DMS 273 (cell line): ENCODE data around the gene TMIE.
"Not testable (repeated sequence)": the region's sequence is repeated elsewhere in the genome, so short reads cannot be mapped to it uniquely, and the experiment has no call there.

Source experiments
- DNase-seq: peaks from one replicate; lab custom pipeline; 2025; ENCODE audit not compliant: unreplicated experiment; lab: John Stamatoyannopoulos, UW

The TMIE gene

DNA sequence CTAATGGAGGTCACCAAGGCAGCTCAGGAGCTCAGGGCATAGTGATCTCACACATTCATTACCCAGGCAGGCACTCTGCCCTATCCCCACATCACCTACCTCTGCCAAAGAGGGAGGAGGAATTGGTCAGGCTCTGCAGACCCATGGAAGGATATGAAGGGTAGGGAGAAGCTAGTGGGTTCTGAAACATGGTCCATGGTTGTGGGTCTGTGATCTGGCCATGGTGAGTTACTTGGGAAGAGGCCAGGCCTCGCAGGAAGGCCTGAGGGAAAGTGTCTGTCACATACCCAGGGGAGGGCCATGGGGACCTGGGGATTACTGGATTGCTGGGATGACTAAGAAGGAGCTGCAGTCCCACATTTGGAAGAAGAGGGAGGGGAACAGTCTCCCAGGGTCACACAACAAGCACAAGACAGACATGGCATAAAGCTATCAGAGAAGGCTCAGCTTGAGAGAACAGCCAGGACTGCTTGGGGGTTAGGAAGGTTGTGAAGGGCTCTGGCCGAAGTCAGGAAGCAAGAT, 17.9 kb downstream of the TMIE start:
- no peak for DNase-seq

DNA sequence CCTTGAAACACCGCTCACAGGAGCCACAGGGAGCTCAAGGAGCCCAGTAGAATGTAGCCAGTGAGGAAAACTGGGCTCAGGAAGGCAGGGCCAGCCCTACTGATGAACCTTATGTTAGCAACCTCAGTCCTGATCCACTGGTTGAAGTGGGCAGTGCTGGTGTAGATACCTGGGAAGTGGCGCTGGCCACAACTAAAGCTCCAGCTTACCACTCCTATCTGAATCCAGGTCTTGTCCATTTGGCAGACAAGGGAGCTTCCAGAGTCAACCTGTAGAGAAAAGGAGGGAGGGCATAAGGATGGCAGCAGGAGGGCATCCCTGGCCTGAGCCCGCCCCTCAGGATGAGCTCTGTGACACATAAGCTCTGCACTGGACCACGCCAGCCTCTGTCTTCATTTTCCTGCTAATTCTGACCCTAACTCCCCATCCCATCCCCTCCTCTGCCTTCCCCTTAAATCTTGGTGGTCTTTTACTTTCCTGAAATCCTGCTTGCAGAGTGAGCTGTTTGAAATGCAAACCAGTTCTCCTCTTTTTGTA, 18.6 kb downstream of the TMIE start:
- DNase-seq: no peak

DNA sequence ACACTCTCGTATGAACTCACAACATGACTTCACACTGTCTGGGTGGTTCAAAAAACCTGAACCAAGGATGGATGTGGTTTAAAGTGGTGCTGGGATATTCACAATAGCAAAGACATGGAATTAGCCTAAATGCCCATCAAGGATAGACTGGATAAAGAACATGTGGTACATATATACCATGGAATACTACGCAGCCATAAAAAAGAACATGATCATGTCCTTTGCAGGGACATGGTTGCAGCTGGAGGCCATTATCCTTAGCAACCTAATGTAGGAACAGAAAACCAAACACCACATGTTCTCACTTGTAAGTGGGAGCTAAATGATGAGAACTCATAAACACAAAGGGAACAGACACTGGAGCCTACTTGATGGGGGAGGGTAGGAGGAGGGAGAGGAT, 19.8 kb downstream of the TMIE start:
- no peak for DNase-seq

DNA sequence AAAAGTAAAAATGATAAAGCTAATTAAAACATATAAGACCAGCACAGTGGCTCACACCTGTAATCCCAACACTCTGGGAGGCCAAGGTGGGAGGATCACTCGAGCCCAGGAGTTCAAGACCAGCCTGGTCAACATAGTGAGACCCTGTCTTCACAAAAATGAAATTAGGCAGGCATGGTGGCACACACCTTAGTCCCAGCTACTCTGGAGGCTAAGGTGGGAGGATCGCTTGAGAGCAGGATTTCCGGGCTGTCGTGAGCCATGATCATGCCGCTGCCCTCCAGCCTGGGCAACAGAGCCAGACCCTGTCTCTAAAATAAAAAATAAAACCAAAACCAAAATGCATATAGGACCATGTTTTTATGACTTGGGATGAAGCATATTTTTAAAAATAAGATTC, 21.3 kb downstream of the TMIE start:
- DNase-seq: no peak

DNA sequence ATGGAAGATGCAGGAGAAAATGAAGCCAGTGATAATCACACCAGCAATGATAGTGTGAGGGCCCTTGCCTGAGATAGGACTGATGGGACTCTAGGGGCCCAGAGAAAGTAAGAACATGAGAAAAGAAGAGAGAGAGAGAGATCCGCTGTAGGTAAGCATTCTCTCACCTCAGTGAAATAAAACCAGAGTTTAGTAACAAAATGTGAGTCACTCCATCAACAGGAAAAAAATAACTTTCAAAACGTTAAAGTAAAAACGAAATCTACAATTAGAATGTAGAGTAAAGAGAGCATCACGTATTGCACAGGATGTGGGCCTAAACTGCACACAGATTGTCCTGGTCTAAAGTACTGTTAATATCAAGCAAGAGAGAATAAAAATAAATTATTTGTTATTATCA, 23.2 kb downstream of the TMIE start:
- no peak for DNase-seq

DNA sequence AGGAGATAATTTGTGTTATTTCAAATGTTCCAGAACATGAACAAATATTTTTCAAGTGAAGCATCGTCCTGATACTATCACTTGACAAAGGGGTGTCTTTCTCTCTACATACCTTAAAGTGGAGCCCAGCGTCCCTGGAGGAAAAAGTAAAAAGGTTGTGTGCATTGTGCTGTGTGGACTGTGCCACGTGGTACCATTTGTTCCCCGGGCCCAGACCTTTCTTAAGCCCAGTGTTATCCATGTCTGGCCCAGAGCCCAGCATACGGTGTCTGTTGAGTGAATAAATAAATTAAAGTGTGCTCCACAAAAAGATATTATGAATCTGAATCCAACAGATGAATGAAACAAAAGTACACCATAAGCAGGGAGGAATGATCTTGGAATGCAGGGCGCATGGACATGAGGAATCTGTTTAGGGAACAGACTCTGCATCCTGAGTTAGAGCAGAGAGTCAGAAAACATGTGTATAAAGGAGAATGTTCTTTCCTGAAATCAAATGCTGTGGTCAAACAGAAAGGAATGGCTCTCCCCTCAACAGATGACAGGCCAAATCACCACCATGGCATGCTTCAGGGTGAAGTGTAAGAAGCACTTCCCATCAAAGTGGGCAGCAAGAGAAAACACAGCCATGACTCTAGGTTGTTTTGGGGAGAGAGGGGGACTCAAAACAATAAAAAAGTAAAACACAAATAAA, 24.6 kb downstream of the TMIE start:
- DNase-seq: no peak

DNA sequence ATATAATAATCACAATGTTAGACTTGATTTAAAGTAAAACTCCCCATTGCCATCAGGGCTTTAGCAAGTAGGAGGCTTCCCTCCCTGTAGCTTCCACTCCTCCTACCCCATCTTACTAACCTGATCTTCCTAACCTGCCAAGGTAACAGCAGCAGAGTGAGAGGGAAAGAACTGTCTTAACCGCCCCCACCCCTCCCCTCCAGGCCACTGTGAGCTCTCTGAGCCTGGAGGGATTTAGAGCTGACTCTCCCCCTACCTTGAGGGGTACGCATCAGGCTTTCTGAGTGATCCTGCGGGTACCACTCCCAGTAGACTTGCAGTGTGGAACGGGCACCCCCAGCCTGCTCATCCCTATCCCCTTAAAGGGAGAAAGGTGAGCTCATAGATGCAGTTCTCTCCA, 27.8 kb downstream of the TMIE start:
- DNase-seq: no peak

DNA sequence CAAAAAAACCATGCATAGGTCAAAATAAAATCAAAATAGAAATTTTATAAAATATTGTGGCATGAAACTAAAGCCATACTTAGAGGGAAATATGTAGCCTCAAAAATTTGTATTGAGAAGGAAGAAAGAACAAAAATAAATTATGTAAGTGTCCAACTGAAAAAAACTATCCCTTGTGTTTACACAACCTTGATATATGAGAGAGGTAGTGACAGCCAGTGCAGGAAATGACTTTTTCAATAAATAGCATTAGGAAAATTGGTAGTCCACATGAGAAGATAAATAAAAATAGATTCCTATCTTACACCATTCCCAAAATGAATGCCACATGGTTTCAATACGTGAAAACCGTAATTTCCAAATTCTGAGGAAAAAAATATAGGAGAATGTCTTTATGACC, 29.6 kb downstream of the TMIE start:
- no peak for DNase-seq

DNA sequence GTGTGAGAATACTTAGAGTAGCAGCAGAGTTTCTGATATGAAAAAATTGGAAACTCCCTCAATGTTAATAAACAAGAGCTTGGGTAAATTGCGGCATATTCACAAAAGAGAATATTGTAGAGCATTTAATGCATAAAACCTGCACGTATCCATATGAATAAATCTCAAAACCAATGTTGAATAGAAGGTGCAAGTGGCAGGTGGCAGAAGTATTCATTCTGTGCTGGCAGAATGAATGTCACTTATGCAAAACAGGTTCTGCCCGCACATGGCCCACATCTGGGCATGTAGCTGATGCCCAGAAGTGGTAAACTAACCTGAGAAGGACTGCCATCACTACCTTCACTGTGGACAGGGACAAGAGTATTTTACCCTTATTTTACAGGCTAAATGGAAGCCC, 30.6 kb downstream of the TMIE start:
- no peak for DNase-seq

DNA sequence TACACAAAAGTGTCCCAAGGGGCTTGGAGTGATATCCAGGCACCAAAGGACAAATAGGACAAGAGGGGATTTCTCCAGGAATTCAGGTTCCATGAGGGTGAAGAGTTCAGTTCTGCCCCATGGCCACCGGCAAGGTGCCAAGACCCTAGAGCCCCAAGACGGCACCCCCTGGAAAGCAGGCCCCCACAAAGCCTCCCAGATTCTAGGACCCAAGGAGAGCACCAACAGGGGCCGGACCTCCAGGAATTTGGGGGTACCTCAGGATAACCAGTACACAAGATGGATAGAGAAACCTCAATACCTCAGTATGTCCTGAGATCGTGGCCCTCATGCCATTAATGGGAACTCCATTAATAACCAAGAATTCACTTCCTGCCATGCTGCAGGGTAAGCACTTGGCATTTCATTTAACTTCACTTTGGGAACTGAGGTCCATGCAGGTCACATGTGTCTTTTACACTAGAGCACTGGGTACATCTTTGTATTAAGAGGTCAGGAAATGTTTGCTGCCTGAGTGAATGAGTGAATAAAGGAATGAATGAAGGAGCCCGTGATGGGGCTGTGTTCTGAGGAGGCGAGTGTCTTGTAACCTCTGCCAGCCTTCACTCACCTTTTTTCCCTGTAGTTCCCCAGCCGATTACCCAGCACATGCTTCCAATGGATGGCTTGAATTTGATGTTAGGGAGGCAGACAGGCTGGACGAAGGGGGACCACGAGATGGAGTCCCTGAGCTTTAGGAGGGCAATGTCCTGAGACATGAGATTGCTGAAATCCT, 32.0 kb downstream of the TMIE start:
- DNase-seq: no peak

DNA sequence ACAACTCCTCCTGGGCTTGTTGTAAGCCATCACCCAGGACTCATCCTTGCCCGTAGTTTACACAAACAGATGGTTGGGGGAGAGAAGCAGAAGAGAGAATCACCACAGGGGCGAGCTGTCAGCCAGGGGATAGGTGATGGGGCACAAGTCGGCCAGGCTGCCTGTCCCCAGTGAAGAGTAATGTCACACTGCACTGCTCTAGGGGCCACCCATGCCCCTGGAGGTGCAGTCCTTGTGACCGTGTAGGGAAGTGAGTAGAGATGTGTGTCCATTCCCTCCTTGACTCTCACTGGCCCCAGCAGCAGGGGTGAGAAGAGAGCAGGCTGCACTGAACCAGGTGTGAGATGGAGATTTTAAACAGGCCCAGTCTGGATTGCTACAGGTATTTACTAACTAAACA, 33.6 kb downstream of the TMIE start:
- no peak for DNase-seq

DNA sequence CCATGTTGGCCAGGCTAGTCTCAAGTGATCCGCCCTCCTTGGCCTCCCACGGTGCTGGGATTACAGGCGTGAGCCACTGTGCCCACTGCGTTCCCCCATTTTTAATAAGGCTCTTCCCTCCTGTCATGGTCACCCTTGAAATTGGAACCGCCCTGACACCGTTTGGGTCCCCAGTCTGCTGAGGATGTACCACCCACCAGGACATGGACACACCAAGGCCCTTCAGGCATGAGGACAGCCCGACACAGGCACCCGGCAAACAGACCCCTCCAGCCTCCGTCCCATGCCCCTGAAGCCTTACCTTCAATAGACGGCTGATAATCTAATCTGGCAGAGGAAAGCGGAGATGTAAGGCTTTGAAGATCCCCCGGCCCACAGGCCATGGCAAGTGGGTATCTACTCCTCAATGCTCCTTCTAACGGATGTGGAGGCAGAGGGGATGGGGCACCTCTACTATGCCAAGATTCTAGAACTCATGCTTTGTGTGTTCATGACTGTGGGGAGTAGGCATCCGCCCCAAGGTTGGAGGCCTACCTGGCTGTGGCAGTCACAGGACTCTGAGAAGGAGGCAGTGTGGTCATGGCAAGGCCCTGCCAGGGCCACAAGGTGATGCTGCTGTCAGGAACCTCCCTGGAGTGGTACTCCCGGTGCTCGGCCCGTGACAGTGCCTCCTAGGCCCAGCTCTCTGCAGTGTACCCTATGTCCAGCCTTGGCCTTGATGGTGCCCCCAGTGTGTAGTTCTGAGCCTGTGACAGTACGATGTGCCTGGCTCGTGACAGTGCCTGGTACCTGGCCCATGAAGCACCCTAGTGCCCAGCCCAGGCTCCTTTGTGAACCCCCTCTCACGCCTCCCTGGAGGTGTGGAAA, 35.0 kb downstream of the TMIE start:
- DNase-seq: no peak

DNA sequence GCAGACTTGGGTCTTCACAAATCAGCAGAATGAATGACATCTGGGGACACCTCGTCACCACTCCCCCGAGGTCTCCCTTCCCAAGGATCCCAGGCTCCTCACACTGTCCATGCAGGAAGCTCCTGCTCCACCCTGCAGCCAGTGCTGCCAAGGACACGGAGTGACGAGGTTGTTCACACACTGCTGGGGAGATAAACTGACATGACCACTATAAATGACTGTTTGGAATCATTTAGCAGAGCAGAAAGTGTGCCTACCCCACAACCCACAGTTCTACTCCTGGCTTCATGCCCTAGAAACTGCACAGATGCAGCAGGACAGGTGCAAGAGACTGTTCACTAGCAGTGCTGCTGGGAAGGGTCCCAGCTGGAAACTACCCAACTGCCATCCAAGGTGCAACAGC, 36.1 kb downstream of the TMIE start:
- DNase-seq: no peak

DNA sequence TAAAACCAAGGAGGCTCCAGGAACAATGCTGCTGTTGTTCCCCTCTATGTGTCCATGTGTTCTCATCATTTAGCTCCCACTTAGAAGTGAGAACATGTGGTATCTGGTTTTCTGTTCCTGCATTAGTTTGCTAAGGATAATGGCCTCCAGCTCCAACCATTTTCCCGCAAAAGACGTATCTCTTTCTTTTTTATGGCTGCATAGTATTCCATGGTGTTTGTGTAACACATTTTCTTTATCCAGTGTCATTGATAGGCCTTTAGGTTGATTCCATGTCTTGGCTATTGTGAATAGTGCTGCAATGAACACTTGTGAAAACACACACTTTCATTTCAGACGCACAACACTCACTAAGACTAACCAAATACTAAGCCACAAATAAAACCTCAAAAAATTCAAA, 38.4 kb downstream of the TMIE start:
- DNase-seq: not testable (repeated sequence)

DNA sequence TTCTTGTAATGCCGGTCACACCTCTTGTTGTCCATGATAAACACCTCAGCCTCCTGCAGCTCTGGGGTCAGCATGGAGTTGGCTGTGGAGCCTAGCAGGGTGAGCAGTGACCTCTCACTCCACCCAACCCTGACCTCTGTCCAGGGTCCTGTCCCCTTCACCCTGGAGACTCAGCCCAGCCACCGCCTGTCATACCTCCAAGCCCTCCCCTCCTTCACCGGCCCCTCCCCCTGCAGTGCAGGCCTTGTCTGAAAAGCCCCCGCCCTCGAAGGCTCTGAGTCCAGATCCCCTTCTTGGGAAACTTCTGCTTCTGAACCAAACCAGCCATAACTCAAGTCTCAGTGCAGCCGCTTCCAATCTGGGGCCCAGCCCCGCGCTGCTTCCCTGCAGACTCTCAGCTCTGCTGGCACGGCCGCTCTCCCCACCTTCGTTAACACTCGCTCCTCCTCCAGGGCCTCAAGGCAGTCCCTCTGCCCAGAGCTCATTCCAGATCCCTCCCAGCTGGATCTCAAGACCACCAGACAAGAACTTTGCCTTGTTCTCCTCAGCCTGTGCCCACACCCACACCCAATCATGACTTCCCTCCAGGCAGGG, 41.9 kb downstream of the TMIE start:
- no peak for DNase-seq

DNA sequence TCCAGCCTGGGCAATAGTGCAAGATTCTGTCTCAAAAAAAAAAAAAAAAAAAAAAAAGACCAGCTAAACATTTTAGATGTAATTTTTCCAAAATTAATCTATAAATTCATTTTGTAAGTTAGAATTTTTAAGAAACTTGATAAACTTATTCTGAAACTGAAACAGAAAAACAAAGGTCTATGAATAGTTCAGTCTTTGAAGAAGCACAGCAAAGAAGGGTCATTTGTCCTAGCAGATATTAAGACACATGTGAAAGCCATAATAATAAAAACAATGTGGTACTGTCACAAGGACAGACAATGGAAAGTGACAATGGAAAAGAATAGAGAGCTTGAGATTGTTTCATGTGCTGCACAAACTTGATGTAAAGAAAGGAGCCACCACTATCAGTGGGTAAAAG, 45.5 kb downstream of the TMIE start:
- DNase-seq: no peak

DNA sequence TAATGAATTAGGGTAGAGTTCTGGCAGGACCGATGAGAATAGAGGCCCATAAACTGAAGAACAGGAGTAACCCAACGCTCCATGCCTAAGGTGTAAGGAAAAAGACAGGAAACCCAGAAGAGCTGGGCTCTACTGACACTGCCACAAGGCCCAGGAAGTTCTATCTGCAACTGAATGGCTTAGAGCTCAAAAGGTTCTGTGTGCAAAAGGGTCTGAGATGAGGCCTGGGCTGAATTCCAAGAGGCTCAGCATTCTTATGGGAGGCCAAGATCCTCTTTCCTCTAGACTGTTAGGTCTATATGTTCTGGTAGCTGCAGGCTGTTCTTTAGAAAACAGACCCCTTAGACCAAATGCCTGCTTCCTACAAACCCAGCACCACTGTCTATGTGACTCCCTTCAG, 47.0 kb downstream of the TMIE start:
- no peak for DNase-seq

DNA sequence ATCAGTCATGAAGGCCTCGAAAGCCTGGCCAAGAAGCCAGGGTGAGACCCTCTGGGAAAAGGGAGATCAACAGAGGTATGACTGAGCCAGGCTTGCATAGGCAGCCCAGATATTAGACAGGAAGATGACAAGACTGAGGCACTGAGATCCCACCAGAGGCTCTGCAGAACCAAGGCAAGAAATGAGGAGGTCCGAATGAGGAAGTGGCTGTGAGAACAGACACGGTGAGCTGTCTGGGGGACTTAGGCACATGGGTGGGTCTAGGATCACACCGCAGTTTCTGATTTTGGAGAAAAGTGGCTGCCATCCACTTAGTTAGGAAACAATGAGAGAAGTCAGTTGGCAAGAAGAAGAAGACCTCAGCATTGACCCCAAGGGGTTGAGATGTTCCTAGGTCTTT, 47.9 kb downstream of the TMIE start:
- DNase-seq: no peak

DNA sequence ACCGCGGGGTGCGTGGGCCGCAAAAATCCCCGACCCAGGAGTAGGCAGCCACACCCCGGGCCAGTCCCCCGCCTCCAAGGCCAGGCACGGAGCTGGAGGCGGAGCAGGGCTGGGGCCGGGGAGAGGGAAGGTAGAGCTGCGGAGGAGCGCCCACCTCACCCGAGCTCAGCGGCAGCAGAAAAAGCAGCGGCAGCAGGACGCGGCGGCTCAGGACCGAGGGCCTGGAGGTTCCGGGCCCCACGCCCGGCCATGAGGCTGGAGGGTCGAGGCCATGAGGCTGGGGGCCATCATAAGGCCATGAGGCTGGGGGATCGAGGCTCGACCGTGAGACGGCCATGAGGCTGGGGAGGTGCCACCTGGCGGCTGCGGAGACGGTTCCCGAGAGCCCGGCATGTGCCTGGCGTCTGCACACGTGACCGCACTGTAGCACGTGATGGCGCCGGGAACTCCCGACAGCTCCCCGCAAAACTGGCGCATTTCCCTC, 49.4 kb downstream of the TMIE start:
- no peak for DNase-seq

DNA sequence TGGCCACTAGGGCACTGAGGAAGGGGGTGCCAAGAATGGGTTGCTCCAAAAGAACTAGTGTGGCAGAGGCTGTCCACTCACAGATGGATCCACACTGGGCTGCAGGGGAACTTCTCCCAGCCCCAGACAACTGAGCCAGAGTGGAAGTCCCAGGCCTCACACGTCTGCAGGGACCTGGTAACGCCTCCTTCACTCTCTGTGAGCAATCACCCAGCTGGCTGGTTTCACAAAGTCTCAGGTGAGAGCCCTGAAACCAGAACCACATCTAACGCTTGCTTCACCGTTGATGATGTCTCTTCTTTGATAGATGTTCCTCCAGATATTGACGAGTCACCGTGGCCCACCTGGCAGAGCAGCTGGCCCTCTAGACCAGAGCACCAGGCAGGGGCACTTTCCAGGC, 51.9 kb downstream of the TMIE start:
- DNase-seq: not testable (repeated sequence)

DNA sequence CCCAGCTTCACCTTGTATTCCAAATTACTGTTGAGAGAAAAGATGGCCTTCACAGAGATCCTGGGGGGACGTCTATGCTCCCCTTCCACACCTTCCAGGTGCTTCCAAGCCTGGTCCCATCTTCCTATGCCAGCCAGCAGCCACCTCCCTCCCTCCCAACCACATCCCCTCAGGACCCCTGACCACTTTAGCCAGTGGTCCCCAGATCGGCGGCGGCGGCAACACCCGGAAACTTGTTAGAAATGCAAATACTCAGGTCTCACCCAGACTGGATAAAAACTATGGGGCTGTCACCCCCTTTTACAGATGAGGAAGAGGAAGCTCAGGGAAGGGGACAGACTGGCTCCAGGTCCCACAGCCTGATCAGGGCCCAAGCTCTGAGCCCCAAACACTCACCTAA, 54.5 kb downstream of the TMIE start:
- no peak for DNase-seq
